SU-DHL-6 (cell line): ENCODE results near the gene GPR50.

Experiments
- H2AFZ ChIP-seq: fragments of 200-600 bp; sonication (generic); 2 replicates; pipeline ENCODE4 v1.6.1; 2014; ENCODE audit warnings: low read depth, mild to moderate bottlenecking, moderate library complexity, mixed read lengths, antibody characterized with exemption, low read length; ENCODE audit not compliant: severe bottlenecking
- H3F3A ChIP-seq: fragments of 200-600 bp; shearing (Covaris generic); 2 replicates; pipeline ENCODE4 v1.6.0; 2016; ENCODE audit warnings: antibody characterized with exemption, mild to moderate bottlenecking; ENCODE audit not compliant: insufficient read depth
- H3K27ac ChIP-seq: fragments of 200-600 bp; sonication (generic); 2 replicates; pipeline ENCODE4 v1.5.1; 2016; ENCODE audit warnings: low read depth, mild to moderate bottlenecking, low read length, moderate library complexity, mixed read lengths
- H3K27me3 ChIP-seq: fragments of 200-600 bp; sonication (generic), shearing (Covaris generic); 2 replicates; pipeline ENCODE4 v1.6.0; 2014; ENCODE audit warnings: mild to moderate bottlenecking, low read length
- H3K36me3 ChIP-seq: fragments of 200-600 bp; sonication (generic); 2 replicates; pipeline ENCODE4 v1.6.1; 2014; ENCODE audit warnings: mild to moderate bottlenecking, low read length, mixed read lengths
- H3K4me2 ChIP-seq: fragments of 300-600, 200-600 bp; shearing (Covaris generic), sonication (generic); 2 replicates; pipeline ENCODE4 v1.6.0; 2014; ENCODE audit warnings: low read length, low read depth, mild to moderate bottlenecking; ENCODE audit not compliant: poor library complexity, severe bottlenecking
- H3K4me3 ChIP-seq: fragments of 200-600 bp; sonication (generic); 2 replicates; pipeline ENCODE4 v1.5.1; 2014; ENCODE audit warnings: antibody characterized with exemption, low read length, mild to moderate bottlenecking, mixed read lengths; ENCODE audit not compliant: insufficient read depth, poor library complexity, severe bottlenecking
- H3K79me2 ChIP-seq: fragments of 200-600 bp; sonication (generic); 2 replicates; pipeline ENCODE4 v1.6.1; 2014; ENCODE audit warnings: mild to moderate bottlenecking, low read length, moderate library complexity; ENCODE audit not compliant: insufficient read depth
- H3K9ac ChIP-seq: fragments of 200-600 bp; sonication (generic); 2 replicates; pipeline ENCODE4 v1.7.0; 2014; ENCODE audit warnings: mild to moderate bottlenecking, low read length
- H3K9me2 ChIP-seq: fragments of 200-600 bp; sonication (generic); replicated peaks from 2 replicates; pipeline ENCODE4 v1.6.1; 2014; ENCODE audit warnings: low read length; ENCODE audit not compliant: insufficient read depth
- H3K9me3 ChIP-seq: fragments of 200-600 bp; sonication (generic); 2 replicates; pipeline ENCODE4 v1.6.1; 2014; ENCODE audit warnings: low read length, mixed read lengths; ENCODE audit not compliant: insufficient read depth
- H4K20me1 ChIP-seq: fragments of 200-600 bp; sonication (generic); 2 replicates; pipeline ENCODE4 v1.6.1; 2014; ENCODE audit warnings: low read depth, mild to moderate bottlenecking, antibody characterized with exemption, low read length, moderate library complexity, mixed read lengths
- EZH2phosphoT487 ChIP-seq: fragments of 200-600 bp; sonication (generic), shearing (Covaris generic); conservative IDR thresholded peaks from 2 replicates; pipeline ENCODE4 v1.6.1; 2018; ENCODE audit warnings: mild to moderate bottlenecking, antibody characterized with exemption, low read length, moderate library complexity, mixed read lengths
- TF ChIP-seq, protein P1 (sequence below): fragments of 200-600 bp; sonication (generic); IDR thresholded peaks from one replicate; pipeline ENCODE4 v1.5.1; 2017; ENCODE audit warnings: antibody characterized with exemption, mild to moderate bottlenecking, low read length, moderate library complexity; ENCODE audit not compliant: insufficient read depth, poor library complexity, severe bottlenecking

GPR50 gene

DNA sequence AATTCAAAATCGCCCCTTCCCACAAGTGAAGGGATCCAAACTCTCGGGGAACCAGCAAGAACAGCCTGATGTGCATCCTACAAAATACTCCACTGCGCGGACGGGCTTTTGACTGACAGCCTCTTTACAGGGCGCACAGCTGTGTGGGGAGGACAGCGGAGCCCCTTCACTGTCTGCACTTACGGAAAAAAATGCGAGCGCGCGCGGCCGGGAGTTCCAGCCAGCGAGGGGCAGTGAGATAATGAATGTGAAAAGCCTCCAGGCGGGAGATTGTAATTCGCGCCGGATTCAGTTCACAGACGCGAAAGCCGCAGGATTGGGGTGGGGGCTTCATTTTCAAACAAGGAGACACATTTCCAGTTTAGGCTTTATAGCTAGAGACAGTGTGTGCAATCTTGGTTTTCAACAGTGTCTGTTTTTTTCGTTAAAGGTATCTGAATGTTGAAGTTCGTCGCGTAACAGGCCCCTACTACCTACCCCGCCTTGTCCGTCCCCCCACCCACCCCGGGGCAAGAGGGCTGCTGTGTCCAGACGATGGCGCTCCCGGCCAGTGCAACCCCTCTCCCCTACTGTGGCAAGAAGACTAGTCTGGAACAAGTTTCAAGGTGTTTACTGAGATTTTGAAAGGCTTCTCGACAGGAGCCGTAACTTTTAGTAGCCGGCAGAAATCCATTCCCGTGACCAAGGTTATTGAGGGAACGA is 1.7 kb upstream of the GPR50 start:
- no peaks in the 10 kb centered on the region for H3K9me3 ChIP-seq
- no peaks in the 10 kb centered on the region for H3K36me3 ChIP-seq
- H2AFZ ChIP-seq, result no peak overlapping the region
- H3K4me3 ChIP-seq, result no peak overlapping the region
- TF ChIP-seq, protein P1, sequence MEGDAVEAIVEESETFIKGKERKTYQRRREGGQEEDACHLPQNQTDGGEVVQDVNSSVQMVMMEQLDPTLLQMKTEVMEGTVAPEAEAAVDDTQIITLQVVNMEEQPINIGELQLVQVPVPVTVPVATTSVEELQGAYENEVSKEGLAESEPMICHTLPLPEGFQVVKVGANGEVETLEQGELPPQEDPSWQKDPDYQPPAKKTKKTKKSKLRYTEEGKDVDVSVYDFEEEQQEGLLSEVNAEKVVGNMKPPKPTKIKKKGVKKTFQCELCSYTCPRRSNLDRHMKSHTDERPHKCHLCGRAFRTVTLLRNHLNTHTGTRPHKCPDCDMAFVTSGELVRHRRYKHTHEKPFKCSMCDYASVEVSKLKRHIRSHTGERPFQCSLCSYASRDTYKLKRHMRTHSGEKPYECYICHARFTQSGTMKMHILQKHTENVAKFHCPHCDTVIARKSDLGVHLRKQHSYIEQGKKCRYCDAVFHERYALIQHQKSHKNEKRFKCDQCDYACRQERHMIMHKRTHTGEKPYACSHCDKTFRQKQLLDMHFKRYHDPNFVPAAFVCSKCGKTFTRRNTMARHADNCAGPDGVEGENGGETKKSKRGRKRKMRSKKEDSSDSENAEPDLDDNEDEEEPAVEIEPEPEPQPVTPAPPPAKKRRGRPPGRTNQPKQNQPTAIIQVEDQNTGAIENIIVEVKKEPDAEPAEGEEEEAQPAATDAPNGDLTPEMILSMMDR, result no peak
- no peak for TF ChIP-seq EZH2phosphoT487
- no peaks in the 10 kb centered on the region for H3F3A ChIP-seq
- no peaks in the 10 kb centered on the region for H3K9me2 ChIP-seq
- no peak overlapping the region for H3K27ac ChIP-seq
- H3K9ac ChIP-seq, result no peak overlapping the region
- H3K79me2 ChIP-seq, result no peaks in the 10 kb centered on the region
- no peak overlapping the region for H3K4me2 ChIP-seq
- no peaks in the 10 kb centered on the region for H3K27me3 ChIP-seq
- H4K20me1 ChIP-seq, result no peaks in the 10 kb centered on the region

DNA sequence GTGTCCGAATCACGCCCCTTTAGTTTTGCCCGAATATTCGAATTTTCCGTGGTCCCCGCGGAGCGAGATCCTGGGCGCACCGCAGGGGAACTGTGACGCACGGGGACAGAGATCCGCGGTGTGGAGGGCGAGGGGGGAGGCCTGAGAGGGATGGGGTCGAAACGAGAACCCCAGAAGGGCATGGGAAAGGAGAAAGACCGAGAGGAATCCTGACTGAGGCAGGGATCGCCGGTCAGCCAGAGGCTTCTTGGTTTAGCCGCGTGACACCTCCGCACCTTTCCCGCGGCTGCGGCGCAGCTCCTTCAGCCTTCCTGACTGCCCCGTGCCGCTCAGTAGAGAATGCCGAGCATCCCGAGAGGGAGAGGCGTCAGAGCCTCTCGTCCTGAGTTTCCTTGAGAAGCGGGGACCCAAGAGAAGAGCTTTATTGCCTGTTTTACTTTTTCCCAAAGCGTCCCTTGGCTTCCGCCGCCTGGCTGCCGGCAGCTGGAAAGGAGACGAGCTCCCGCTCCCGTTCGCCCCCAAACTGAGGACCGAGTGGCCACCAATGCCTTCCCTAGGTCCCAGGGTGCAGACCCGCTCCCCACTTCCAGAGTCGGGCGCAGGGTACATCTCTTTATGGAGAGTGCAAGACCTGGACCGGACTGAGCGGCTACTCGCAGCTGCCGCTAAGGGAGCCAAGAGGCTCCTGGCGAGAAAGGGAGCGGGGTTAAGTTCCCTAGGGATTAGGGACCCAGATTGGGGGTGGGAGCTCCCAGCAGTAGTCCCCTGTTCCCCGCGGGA is 911 bp upstream of the GPR50 start:
- no peak overlapping the region for H3K9ac ChIP-seq
- H3K4me3 ChIP-seq, result no peak overlapping the region

GRCh38 chrX:151177141-151178027 is 1.0 kb downstream of the GPR50 start:
- Histone ChIP-seq H3F3A (no peaks in the 10 kb centered on the region), H2AFZ (no peak overlapping the region), H3K79me2 (no peaks in the 10 kb centered on the region), H3K27ac (no peak overlapping the region), H3K4me3 (no peak overlapping the region), H3K36me3 (no peaks in the 10 kb centered on the region), H3K27me3 (no peaks in the 10 kb centered on the region), H3K9ac (no peak overlapping the region), H3K9me3 (no peaks in the 10 kb centered on the region), H3K4me2 (no peak overlapping the region), H3K9me2 (no peaks in the 10 kb centered on the region), H4K20me1 (no peaks in the 10 kb centered on the region)
- TF ChIP-seq, protein P1, result no peak
- TF ChIP-seq EZH2phosphoT487, result no peak

More for the DNA sequence above, 911 bp upstream of the GPR50 start:
- no peaks in the 10 kb centered on the region for H3F3A ChIP-seq
- H3K9me2 ChIP-seq, result no peaks in the 10 kb centered on the region
- no peaks in the 10 kb centered on the region for H4K20me1 ChIP-seq
- TF ChIP-seq EZH2phosphoT487, result no peak
- TF ChIP-seq, protein P1, result no peak
- no peak overlapping the region for H3K4me2 ChIP-seq
- H3K79me2 ChIP-seq, result no peaks in the 10 kb centered on the region
- H3K27ac ChIP-seq, result no peak overlapping the region
- H3K9me3 ChIP-seq, result no peaks in the 10 kb centered on the region
- H3K36me3 ChIP-seq, result no peaks in the 10 kb centered on the region
- H2AFZ ChIP-seq, result no peak overlapping the region
- no peaks in the 10 kb centered on the region for H3K27me3 ChIP-seq
